ENCODE data around the gene BANP.

- no peak for TF ChIP-seq CTCF (conservative IDR thresholded peaks at IDR 0.05; ENCODE audit: low read length)
- TF ChIP-seq EZH2phosphoT487 (IDR thresholded peaks at IDR 0.05; ENCODE audit: borderline replicate concordance, low read depth, low read length): no peak
Observed at GRCh38 chr16:88048985-88049384, 97.8 kb downstream of the BANP start.
